SU-DHL-6 (cell line): ENCODE data around the gene LRRC4C.

Source experiments
- H2AFZ ChIP-seq: fragments of 200-600 bp; sonication (generic); 2 replicates; pipeline ENCODE4 v1.6.1; 2014; ENCODE audit warnings: low read depth, mild to moderate bottlenecking, moderate library complexity, mixed read lengths, antibody characterized with exemption, low read length; ENCODE audit not compliant: severe bottlenecking
- H3F3A ChIP-seq: fragments of 200-600 bp; shearing (Covaris generic); 2 replicates; pipeline ENCODE4 v1.6.0; 2016; ENCODE audit warnings: antibody characterized with exemption, mild to moderate bottlenecking; ENCODE audit not compliant: insufficient read depth
- H3K27ac ChIP-seq: fragments of 200-600 bp; sonication (generic); 2 replicates; pipeline ENCODE4 v1.5.1; 2016; ENCODE audit warnings: low read depth, mild to moderate bottlenecking, low read length, moderate library complexity, mixed read lengths
- H3K27me3 ChIP-seq: fragments of 200-600 bp; sonication (generic), shearing (Covaris generic); 2 replicates; pipeline ENCODE4 v1.6.0; 2014; ENCODE audit warnings: mild to moderate bottlenecking, low read length
- H3K36me3 ChIP-seq: fragments of 200-600 bp; sonication (generic); 2 replicates; pipeline ENCODE4 v1.6.1; 2014; ENCODE audit warnings: mild to moderate bottlenecking, low read length, mixed read lengths
- H3K4me2 ChIP-seq: fragments of 300-600, 200-600 bp; shearing (Covaris generic), sonication (generic); 2 replicates; pipeline ENCODE4 v1.6.0; 2014; ENCODE audit warnings: low read length, low read depth, mild to moderate bottlenecking; ENCODE audit not compliant: poor library complexity, severe bottlenecking
- H3K4me3 ChIP-seq: fragments of 200-600 bp; sonication (generic); 2 replicates; pipeline ENCODE4 v1.5.1; 2014; ENCODE audit warnings: antibody characterized with exemption, low read length, mild to moderate bottlenecking, mixed read lengths; ENCODE audit not compliant: insufficient read depth, poor library complexity, severe bottlenecking
- H3K79me2 ChIP-seq: fragments of 200-600 bp; sonication (generic); 2 replicates; pipeline ENCODE4 v1.6.1; 2014; ENCODE audit warnings: mild to moderate bottlenecking, low read length, moderate library complexity; ENCODE audit not compliant: insufficient read depth
- H3K9ac ChIP-seq: fragments of 200-600 bp; sonication (generic); 2 replicates; pipeline ENCODE4 v1.7.0; 2014; ENCODE audit warnings: mild to moderate bottlenecking, low read length
- H3K9me2 ChIP-seq: fragments of 200-600 bp; sonication (generic); replicated peaks from 2 replicates; pipeline ENCODE4 v1.6.1; 2014; ENCODE audit warnings: low read length; ENCODE audit not compliant: insufficient read depth
- H3K9me3 ChIP-seq: fragments of 200-600 bp; sonication (generic); 2 replicates; pipeline ENCODE4 v1.6.1; 2014; ENCODE audit warnings: low read length, mixed read lengths; ENCODE audit not compliant: insufficient read depth
- H4K20me1 ChIP-seq: fragments of 200-600 bp; sonication (generic); 2 replicates; pipeline ENCODE4 v1.6.1; 2014; ENCODE audit warnings: low read depth, mild to moderate bottlenecking, antibody characterized with exemption, low read length, moderate library complexity, mixed read lengths
- CTCF ChIP-seq: fragments of 200-600 bp; sonication (generic); IDR thresholded peaks from one replicate; pipeline ENCODE4 v1.5.1; 2017; ENCODE audit warnings: antibody characterized with exemption, mild to moderate bottlenecking, low read length, moderate library complexity; ENCODE audit not compliant: insufficient read depth, poor library complexity, severe bottlenecking
- EZH2phosphoT487 ChIP-seq: fragments of 200-600 bp; sonication (generic), shearing (Covaris generic); conservative IDR thresholded peaks from 2 replicates; pipeline ENCODE4 v1.6.1; 2018; ENCODE audit warnings: mild to moderate bottlenecking, antibody characterized with exemption, low read length, moderate library complexity, mixed read lengths

LRRC4C gene

GRCh38 chr11:41042688-41043087, 416.8 kb downstream of the LRRC4C start:
- no peaks in the 10 kb centered on the region for H3K27me3 ChIP-seq
- no peaks in the 10 kb centered on the region for H3K36me3 ChIP-seq
- H3K4me3 ChIP-seq, result no peak overlapping the region
- H3K27ac ChIP-seq, result no peak overlapping the region
- H3K9me2 ChIP-seq, result no peaks in the 10 kb centered on the region
- no peak overlapping the region for H2AFZ ChIP-seq
- H4K20me1 ChIP-seq, result no peaks in the 10 kb centered on the region
- no peaks in the 10 kb centered on the region for H3K79me2 ChIP-seq
- no peak for TF ChIP-seq CTCF
- no peak for TF ChIP-seq EZH2phosphoT487
- H3F3A ChIP-seq, result no peaks in the 10 kb centered on the region
- H3K4me2 ChIP-seq, result no peak overlapping the region
- H3K9ac ChIP-seq, result no peak overlapping the region
- no peaks in the 10 kb centered on the region for H3K9me3 ChIP-seq

GRCh38 chr11:41040474-41040873, 419.0 kb downstream of the LRRC4C start:
- Histone ChIP-seq H3K9me3 (no peaks in the 10 kb centered on the region), H3K27ac (no peak overlapping the region), H3K36me3 (no peaks in the 10 kb centered on the region), H3K79me2 (no peaks in the 10 kb centered on the region), H3F3A (no peaks in the 10 kb centered on the region), H2AFZ (no peak overlapping the region), H3K4me2 (no peak overlapping the region), H4K20me1 (no peaks in the 10 kb centered on the region), H3K9me2 (no peaks in the 10 kb centered on the region), H3K4me3 (no peak overlapping the region), H3K27me3 (no peaks in the 10 kb centered on the region), H3K9ac (no peak overlapping the region)
- no peak for TF ChIP-seq EZH2phosphoT487
- TF ChIP-seq CTCF, result no peak

GRCh38 chr11:41039592-41039991, 419.9 kb downstream of the LRRC4C start:
- Histone ChIP-seq H3F3A (no peaks in the 10 kb centered on the region), H3K36me3 (no peaks in the 10 kb centered on the region), H3K27ac (no peak overlapping the region), H3K9me3 (no peaks in the 10 kb centered on the region), H2AFZ (no peak overlapping the region), H3K4me2 (no peak overlapping the region), H3K79me2 (no peaks in the 10 kb centered on the region), H3K27me3 (no peaks in the 10 kb centered on the region), H3K9me2 (no peaks in the 10 kb centered on the region), H3K4me3 (no peak overlapping the region), H4K20me1 (no peaks in the 10 kb centered on the region), H3K9ac (no peak overlapping the region)
- no peak for TF ChIP-seq EZH2phosphoT487
- TF ChIP-seq CTCF, result no peak
